ENCODE measurements around the gene ADGRL3. TPM values are rescaled to one million over a fixed set of nuclear protein-coding genes. Genes with fewer than 3 reads are reported as not detected.

Gene ADGRL3
- total RNA-seq, 1 experiment from 2014 or later: 1.2 TPM

GRCh38 chr4:61276029-61276428, 75.9 kb downstream of the ADGRL3 start:
- no peak for DNase-seq (ENCODE audit: low read depth)

- DNase-seq (ENCODE audit: low read depth): no peak
Measured at GRCh38 chr4:61277785-61278760, 77.9 kb downstream of the ADGRL3 start.

GRCh38 chr4:61292322-61292721, 92.2 kb downstream of the ADGRL3 start:
- no peak for DNase-seq (ENCODE audit: low read depth)

GRCh38 chr4:61293707-61294400, 93.7 kb downstream of the ADGRL3 start:
- no peak for DNase-seq (ENCODE audit: low read depth)

- DNase-seq (ENCODE audit: low read depth): no peak
Measured at GRCh38 chr4:61294936-61295335, 94.8 kb downstream of the ADGRL3 start.

GRCh38 chr4:61296144-61296543, 96.0 kb downstream of the ADGRL3 start:
- no peak for DNase-seq (ENCODE audit: low read depth)

- DNase-seq (ENCODE audit: low read depth): no peak
Measured at GRCh38 chr4:61298178-61298740, 98.1 kb downstream of the ADGRL3 start.

GRCh38 chr4:61299316-61299715, 99.2 kb downstream of the ADGRL3 start:
- no peak for DNase-seq (ENCODE audit: low read depth)

GRCh38 chr4:61300266-61300844, 100.2 kb downstream of the ADGRL3 start:
- DNase-seq (ENCODE audit: low read depth): no peak

GRCh38 chr4:61301271-61301670, 101.1 kb downstream of the ADGRL3 start:
- no peak for DNase-seq (ENCODE audit: low read depth)

- no peak for DNase-seq (ENCODE audit: low read depth)
Measured at GRCh38 chr4:61308033-61308432, 107.9 kb downstream of the ADGRL3 start.

- no peak for DNase-seq (ENCODE audit: low read depth)
Measured at GRCh38 chr4:61309616-61310015, 109.5 kb downstream of the ADGRL3 start.

- no peak for DNase-seq (ENCODE audit: low read depth)
Measured at GRCh38 chr4:61312526-61312925, 112.4 kb downstream of the ADGRL3 start.

GRCh38 chr4:61318431-61318830, 118.3 kb downstream of the ADGRL3 start:
- no peak for DNase-seq (ENCODE audit: low read depth)

GRCh38 chr4:61319156-61319555, 119.0 kb downstream of the ADGRL3 start:
- DNase-seq (ENCODE audit: low read depth): no peak

- no peak for DNase-seq (ENCODE audit: low read depth)
Measured at GRCh38 chr4:61320154-61320553, 120.0 kb downstream of the ADGRL3 start.

- no peak for DNase-seq (ENCODE audit: low read depth)
Measured at GRCh38 chr4:61320631-61321030, 120.5 kb downstream of the ADGRL3 start.

GRCh38 chr4:61332693-61333092, 132.6 kb downstream of the ADGRL3 start:
- DNase-seq (ENCODE audit: low read depth): no peak

- DNase-seq (ENCODE audit: low read depth): no peak
Measured at GRCh38 chr4:61333490-61333889, 133.4 kb downstream of the ADGRL3 start.

GRCh38 chr4:61335241-61335763, 135.2 kb downstream of the ADGRL3 start:
- no peak for DNase-seq (ENCODE audit: low read depth)

- no peak for DNase-seq (ENCODE audit: low read depth)
Measured at GRCh38 chr4:61336488-61336887, 136.4 kb downstream of the ADGRL3 start.

GRCh38 chr4:61336916-61337315, 136.8 kb downstream of the ADGRL3 start:
- DNase-seq (ENCODE audit: low read depth): no peak

All from HT1080 (cell line).